HG02571 (cell line): ENCODE data around the gene MAPKAPK3.
A peak's percentile ranks its signal among the peaks of the same experiment; 100 is the strongest.

Experiments
- ATAC-seq: cut with Tn5 transposase; IDR thresholded peaks from one replicate; pipeline ENCODE4 v1.9.1; 2021; ENCODE audit warnings: mild to moderate bottlenecking, moderate library complexity; ENCODE audit not compliant: unreplicated experiment

The MAPKAPK3 gene

GRCh38 chr3:50587373-50587772 lies 29.6 kb upstream of the MAPKAPK3 start:
- ATAC-seq: no peak

- no peak for ATAC-seq
Observed at GRCh38 chr3:50587806-50588758, 28.9 kb upstream of the MAPKAPK3 start.

- no peak for ATAC-seq
Observed at GRCh38 chr3:50588759-50589433, 28.1 kb upstream of the MAPKAPK3 start.

- peak; percentile 3 for ATAC-seq
Observed at GRCh38 chr3:50591196-50591741, 25.7 kb upstream of the MAPKAPK3 start.

- ATAC-seq: no peak
Observed at GRCh38 chr3:50592568-50592967, 24.4 kb upstream of the MAPKAPK3 start.

GRCh38 chr3:50594253-50594785 lies 22.6 kb upstream of the MAPKAPK3 start:
- ATAC-seq: no peak

- ATAC-seq: no peak
Observed at GRCh38 chr3:50599115-50599715, 17.7 kb upstream of the MAPKAPK3 start.

GRCh38 chr3:50599716-50600118 lies 17.2 kb upstream of the MAPKAPK3 start:
- ATAC-seq: no peak

- no peak for ATAC-seq
Observed at GRCh38 chr3:50600141-50600753, 16.7 kb upstream of the MAPKAPK3 start.

GRCh38 chr3:50600841-50601591 lies 15.9 kb upstream of the MAPKAPK3 start:
- no peak for ATAC-seq

- ATAC-seq: no peak
Observed at GRCh38 chr3:50602595-50603191, 14.3 kb upstream of the MAPKAPK3 start.

GRCh38 chr3:50603261-50604109 lies 13.5 kb upstream of the MAPKAPK3 start:
- no peak for ATAC-seq

- no peak for ATAC-seq
Observed at GRCh38 chr3:50604110-50604621, 12.8 kb upstream of the MAPKAPK3 start.

GRCh38 chr3:50604628-50605588 lies 12.0 kb upstream of the MAPKAPK3 start:
- no peak for ATAC-seq

GRCh38 chr3:50605901-50606326 lies 11.0 kb upstream of the MAPKAPK3 start:
- no peak for ATAC-seq

- no peak for ATAC-seq
Observed at GRCh38 chr3:50606596-50606995, 10.4 kb upstream of the MAPKAPK3 start.
